ENCODE measurements around the gene LSM2.
A peak's percentile ranks its signal among the peaks of the same experiment; 100 is the strongest.

Gene LSM2

GRCh38 chr6:31799781-31800180, 7.0 kb downstream of the LSM2 start:
- Histone ChIP-seq H3K27ac (no peak overlapping the region), H3K9me3 (ENCODE audit: severe bottlenecking) (no peaks in the 10 kb centered on the region), H3K36me3 (peaks cover 79% of the 10 kb centered on the region), H3K27me3 (ENCODE audit: insufficient read depth, low read depth, severe bottlenecking) (no peaks in the 10 kb centered on the region), H3K4me3 (ENCODE audit: low read depth, low read length) (no peak overlapping the region)
- no peak for TF ChIP-seq CTCF (IDR thresholded peaks at IDR 0.05; ENCODE audit: low read depth, low read length)
- DNase-seq, result no peak

- DNase-seq, result no peak
- Histone ChIP-seq H3K27me3 (ENCODE audit: insufficient read depth, low read depth, severe bottlenecking) (no peaks in the 10 kb centered on the region), H3K27ac (peak overlapping the region; percentile 93; the same call in 1 of the 2 replicates), H3K9me3 (ENCODE audit: severe bottlenecking) (no peaks in the 10 kb centered on the region), H3K4me3 (ENCODE audit: low read depth, low read length) (no peak overlapping the region), H3K36me3 (peaks cover 68% of the 10 kb centered on the region)
- TF ChIP-seq CTCF (IDR thresholded peaks at IDR 0.05; ENCODE audit: low read depth, low read length), result no peak
These were observed 9.2 kb downstream of the LSM2 start for GRCh38 chr6:31797588-31797987.

- H3K4me3 ChIP-seq (ENCODE audit: low read depth, low read length), result no peak overlapping the region
- H3K27ac ChIP-seq, result peak overlapping the region; percentile 93; the same call in 1 of the 2 replicates
- no peaks in the 10 kb centered on the region for H3K27me3 ChIP-seq (ENCODE audit: insufficient read depth, low read depth, severe bottlenecking)
- TF ChIP-seq CTCF (IDR thresholded peaks at IDR 0.05; ENCODE audit: low read depth, low read length), result no peak
- no peak for DNase-seq
- H3K9me3 ChIP-seq (ENCODE audit: severe bottlenecking), result no peaks in the 10 kb centered on the region
- H3K36me3 ChIP-seq, result peaks cover 68% of the 10 kb centered on the region
These were observed 9.8 kb downstream of the LSM2 start for GRCh38 chr6:31796993-31797385.

GRCh38 chr6:31795616-31796298, 11.0 kb downstream of the LSM2 start, which contains the start of gene VARS1:
Gene VARS1 (minus strand): TSS chr6:31795752. CDS start chr6:31795217, 535 bp downstream.
- no peaks in the 10 kb centered on the region for H3K27me3 ChIP-seq (ENCODE audit: insufficient read depth, low read depth, severe bottlenecking)
- DNase-seq, result peak; percentile 99
- peak; percentile 99 for TF ChIP-seq CTCF (IDR thresholded peaks at IDR 0.05; ENCODE audit: low read depth, low read length)
- H3K36me3 ChIP-seq, result peaks cover 69% of the 10 kb centered on the region
- H3K9me3 ChIP-seq (ENCODE audit: severe bottlenecking), result no peaks in the 10 kb centered on the region
- H3K27ac ChIP-seq, result peak within 1 kb of the TSS; percentile 93
- peak within 1 kb of the TSS; percentile 96 for H3K4me3 ChIP-seq (ENCODE audit: low read depth, low read length)

GRCh38 chr6:31794866-31795615, 11.7 kb downstream of the LSM2 start:
- peak overlapping the region; percentile 96 for H3K4me3 ChIP-seq (ENCODE audit: low read depth, low read length)
- peak overlapping the region; percentile 93 for H3K27ac ChIP-seq
- H3K9me3 ChIP-seq (ENCODE audit: severe bottlenecking), result no peaks in the 10 kb centered on the region
- no peak for TF ChIP-seq CTCF (IDR thresholded peaks at IDR 0.05; ENCODE audit: low read depth, low read length)
- H3K27me3 ChIP-seq (ENCODE audit: insufficient read depth, low read depth, severe bottlenecking), result no peaks in the 10 kb centered on the region
- DNase-seq, result no peak
- peaks cover 68% of the 10 kb centered on the region for H3K36me3 ChIP-seq

Measured in WERI-Rb-1 (cell line).